GM12873 (cell line): ENCODE results near the gene AHNAK2.

Experiments
- CTCF ChIP-seq: IDR thresholded peaks from 2 replicates; pipeline ENCODE4 v1.5.1; 2012; ENCODE audit warnings: low read depth, mild to moderate bottlenecking, moderate library complexity, low read length, control low read depth; ENCODE audit not compliant: insufficient read depth; ENCODE audit errors: missing control alignments

AHNAK2 gene

GRCh38 chr14:104895207-104895785, 82.9 kb downstream of the AHNAK2 start:
- no peak for TF ChIP-seq CTCF

- TF ChIP-seq CTCF: no peak
Observed at GRCh38 chr14:104894331-104895206, 83.6 kb downstream of the AHNAK2 start.

- no peak for TF ChIP-seq CTCF
Observed at GRCh38 chr14:104893435-104894207, 84.6 kb downstream of the AHNAK2 start.

- no peak for TF ChIP-seq CTCF
Observed at GRCh38 chr14:104892531-104893434, 85.4 kb downstream of the AHNAK2 start.

- no peak for TF ChIP-seq CTCF
Observed at GRCh38 chr14:104891664-104892530, 86.3 kb downstream of the AHNAK2 start.

GRCh38 chr14:104891121-104891551, 87.0 kb downstream of the AHNAK2 start:
- TF ChIP-seq CTCF: no peak
